Activated T-cell treated with anti-CD3 and anti-CD28 coated beads, Interleukin-2, amount 50 U/mL, for 1 hour (primary cell): Measurements from ENCODE around the gene CD300LB.
"Not testable (repeated sequence)": the region's sequence is repeated elsewhere in the genome, so short reads cannot be mapped to it uniquely, and the experiment has no call there.

Source experiments
- DNase-seq: peaks from one replicate; pipeline ENCODE4 v3.0.0-alpha.2; 2020

CD300LB gene

GRCh38 chr17:74488276-74488675 is 43.0 kb downstream of the CD300LB start:
- DNase-seq: not testable (repeated sequence)

- no peak for DNase-seq
Observed at GRCh38 chr17:74485841-74486240, 45.4 kb downstream of the CD300LB start.

GRCh38 chr17:74485022-74485743 is 46.1 kb downstream of the CD300LB start:
- DNase-seq: no peak

GRCh38 chr17:74484066-74484465 is 47.2 kb downstream of the CD300LB start:
- DNase-seq: no peak

- no peak for DNase-seq
Observed at GRCh38 chr17:74481621-74482020, 49.7 kb downstream of the CD300LB start.

- DNase-seq: no peak
Observed at GRCh38 chr17:74480290-74480689, 51.0 kb downstream of the CD300LB start.

GRCh38 chr17:74478420-74479100 is 52.7 kb downstream of the CD300LB start:
- no peak for DNase-seq

- no peak for DNase-seq
Observed at GRCh38 chr17:74477411-74477810, 53.9 kb downstream of the CD300LB start.

GRCh38 chr17:74475189-74475588 is 56.1 kb downstream of the CD300LB start:
- DNase-seq: no peak

- no peak for DNase-seq
Observed at GRCh38 chr17:74474043-74474792, 57.1 kb downstream of the CD300LB start.

GRCh38 chr17:74473294-74473693 is 58.0 kb downstream of the CD300LB start:
- no peak for DNase-seq

- no peak for DNase-seq
Observed at GRCh38 chr17:74472890-74473289, 58.4 kb downstream of the CD300LB start.

GRCh38 chr17:74471341-74471740 is 59.9 kb downstream of the CD300LB start:
- DNase-seq: no peak
